HepG2 (cell line): Measurements from ENCODE around the gene EFHC2. TPM values are rescaled to one million over a fixed set of nuclear protein-coding genes. Genes with fewer than 3 reads are reported as not detected.

Experiments
- ATAC-seq: fragments of 200-7000 bp; cut with Tn5 transposase; 3 replicates; pipeline ENCODE4 v1.9.1; 2020; ENCODE audit warnings: mild to moderate bottlenecking, moderate library complexity
- BruUV-seq: library from RNA; stranded (reverse); fragments of 400-500 nt; replicated peaks from 2 replicates; lab custom pipeline; 2021; lab: Mats Ljungman, UMichigan
- CTCF ChIA-PET: fragments of 300-600 bp; formaldehyde crosslinking; extraction: SDS; loops from one replicate; lab custom pipeline; 2021; ENCODE audit warnings: low total read pairs, inconsistent platforms, low intra/inter-chr PET ratio; lab: Yijun Ruan, JAX
- POLR2A ChIA-PET: fragments of 350-600 bp; sonication (Branson Sonifier 250); formaldehyde crosslinking; loops from one replicate; lab custom pipeline; 2020; ENCODE audit warnings: antibody characterized with exemption, inconsistent platforms; lab: Yijun Ruan, JAX
- DNase-seq: peaks from one replicate; pipeline ENCODE4 v3.0.0-alpha.2; 2015; ENCODE audit warnings: low spot score
- FAIRE-seq: peaks from 3 replicates; lab custom pipeline; 2011; peaks lifted over from hg19 to GRCh38; lab: Jason Lieb, UNC
- H2AFZ ChIP-seq: one replicate; pipeline ENCODE4 v1.6.1; 2011; ENCODE audit warnings: low read length, inconsistent platforms
- H3K27ac ChIP-seq: fragments of 300-600 bp; 3 replicates; pipeline ENCODE4 v1.8.0; 2011; ENCODE audit warnings: mixed run types, mild to moderate bottlenecking, mixed read lengths, low read length, inconsistent platforms; ENCODE audit not compliant: insufficient read depth; ENCODE audit errors: extremely low read length
- H3K27me3 ChIP-seq, 2 experiments: fragments of 200-600 bp in 1 of 2; 2 replicates in 1 of 2; 3 replicates in 1 of 2; pipeline versions ENCODE4 v1.6.0 to v1.8.0; 2011; ENCODE audit warnings: low read length in 2 of 2, mild to moderate bottlenecking in 2 of 2, moderate library complexity in 2 of 2, inconsistent platforms in 1 of 2; ENCODE audit not compliant: insufficient read depth in 2 of 2, control insufficient read depth in 1 of 2
- H3K36me3 ChIP-seq, 2 experiments: fragments of 200-600 bp in 1 of 2; replicated peaks in 1 of 2; 2 replicates in 1 of 2; 3 replicates in 1 of 2; pipeline versions ENCODE4 v1.5.1 to v1.8.0; 2011; ENCODE audit warnings: low read length in 2 of 2, inconsistent platforms in 1 of 2; ENCODE audit not compliant: insufficient read depth in 2 of 2, control insufficient read depth in 1 of 2
- H3K4me1 ChIP-seq: 2 replicates; pipeline ENCODE4 v1.5.1; 2012; ENCODE audit warnings: low read length, inconsistent platforms; ENCODE audit not compliant: insufficient read depth
- H3K4me2 ChIP-seq: 2 replicates; pipeline ENCODE4 v1.6.0; 2011; ENCODE audit warnings: low read depth, low read length, inconsistent platforms
- H3K4me3 ChIP-seq, 3 experiments: fragments of 200-600 bp in 1 of 3; sonication (generic), shearing (Covaris generic) in 1 of 3; replicated peaks in 1 of 3; 2 replicates each; pipeline ENCODE4 v1.5.1; 2011 to 2016; ENCODE audit warnings: low read length in 3 of 3, inconsistent platforms in 2 of 3, low read depth in 2 of 3, mild to moderate bottlenecking in 2 of 3, control low read depth in 1 of 3, mixed read lengths in 1 of 3; ENCODE audit not compliant: insufficient read depth in 1 of 3
- H3K79me2 ChIP-seq: one replicate; pipeline ENCODE4 v1.6.1; 2011; ENCODE audit warnings: low read length, inconsistent platforms; ENCODE audit not compliant: insufficient read depth
- H3K9ac ChIP-seq: 2 replicates; pipeline ENCODE4 v1.6.0; 2011; ENCODE audit warnings: mild to moderate bottlenecking, low read depth, low read length, inconsistent platforms; ENCODE audit not compliant: insufficient read depth
- H3K9me3 ChIP-seq: 2 replicates; pipeline ENCODE4 v1.5.1; 2012; ENCODE audit warnings: mild to moderate bottlenecking, low read length
- H4K20me1 ChIP-seq: 2 replicates; pipeline ENCODE4 v1.6.0; 2011; ENCODE audit warnings: inconsistent platforms, mild to moderate bottlenecking, low read length, moderate library complexity; ENCODE audit not compliant: insufficient read depth
- ATM ChIP-seq: fragments of 450-650 bp; IDR thresholded peaks from 2 replicates; pipeline ENCODE4 v1.7.1; 2017; ENCODE audit warnings: mild to moderate bottlenecking, borderline replicate concordance
- DR1 ChIP-seq: sonication (generic); formaldehyde crosslinking; IDR thresholded peaks from 2 replicates; pipeline ENCODE4 v1.8.0; 2021; ENCODE audit warnings: mild to moderate bottlenecking, missing genetic modification reagents, inconsistent platforms
- KAT2B ChIP-seq: fragments of 150-350 bp; IDR thresholded peaks from 2 replicates; pipeline ENCODE4 v1.6.1; 2014; ENCODE audit warnings: low read depth, low read length, borderline replicate concordance
- POLR2A ChIP-seq, 2 experiments: IDR thresholded peaks; 2 replicates each; pipeline ENCODE4 v1.6.1; 2011; ENCODE audit warnings: low read depth in 2 of 2, low read length in 2 of 2, mild to moderate bottlenecking in 1 of 2, moderate library complexity in 1 of 2; ENCODE audit not compliant: insufficient read depth in 1 of 2
- POLR2AphosphoS5 ChIP-seq: IDR thresholded peaks from 2 replicates; pipeline ENCODE4 v1.6.1; 2012; ENCODE audit warnings: low read depth, low read length
- RBAK ChIP-seq: sonication (generic); formaldehyde crosslinking; IDR thresholded peaks from 2 replicates; pipeline ENCODE4 v1.5.1; 2020; ENCODE audit warnings: mild to moderate bottlenecking, missing genetic modification reagents
- SMYD3 ChIP-seq: sonication (generic); formaldehyde crosslinking; IDR thresholded peaks from 2 replicates; pipeline ENCODE4 v1.8.1; 2023; ENCODE audit warnings: mild to moderate bottlenecking, missing genetic modification reagents
- SNAI1 ChIP-seq: sonication (generic); formaldehyde crosslinking; IDR thresholded peaks from 2 replicates; pipeline ENCODE4 v1.5.0; 2020; ENCODE audit warnings: mild to moderate bottlenecking, missing genetic modification reagents, borderline replicate concordance
- ZIK1 ChIP-seq: sonication (generic); formaldehyde crosslinking; IDR thresholded peaks from 2 replicates; pipeline ENCODE4 v1.5.0; 2020; ENCODE audit warnings: mild to moderate bottlenecking, low read depth, missing genetic modification reagents, borderline replicate concordance
- ZNF136 ChIP-seq: sonication (generic); formaldehyde crosslinking; IDR thresholded peaks from 2 replicates; pipeline ENCODE4 v1.8.1; 2022; ENCODE audit warnings: low read depth, mild to moderate bottlenecking, moderate library complexity, missing genetic modification reagents
- ZNF430 ChIP-seq: sonication (generic); formaldehyde crosslinking; IDR thresholded peaks from 2 replicates; pipeline ENCODE4 v1.9.0; 2021; ENCODE audit warnings: mild to moderate bottlenecking, missing genetic modification reagents
- ZNF556 ChIP-seq: sonication (generic); formaldehyde crosslinking; IDR thresholded peaks from 2 replicates; pipeline ENCODE4 v1.4.0; 2020; ENCODE audit warnings: mild to moderate bottlenecking, missing genetic modification reagents, borderline replicate concordance
- ZNF672 ChIP-seq: sonication (generic); formaldehyde crosslinking; IDR thresholded peaks from 2 replicates; pipeline ENCODE4 v1.8.1; 2022; ENCODE audit warnings: missing genetic modification reagents
- ZNF724P ChIP-seq: sonication (generic); formaldehyde crosslinking; IDR thresholded peaks from 2 replicates; pipeline ENCODE4 v1.8.0; 2022; ENCODE audit warnings: missing genetic modification reagents, borderline replicate concordance
- ZNF768 ChIP-seq: sonication (generic); formaldehyde crosslinking; IDR thresholded peaks from 2 replicates; pipeline ENCODE4 v1.4.0; 2020; ENCODE audit warnings: missing genetic modification reagents
- WGBS: methylation state at CpG from one replicate; pipeline ENCODE4 v1.1.6; 2017; ENCODE audit warnings: low lambda C conversion rate; 5-methylcytosine and 5-hydroxymethylcytosine counted together
- in situ Hi-C: cut with HindIII; loops from 2 replicates; pipeline ENCODE4 v1.10.0; 2017; ENCODE audit warnings: low pct_unique_long_range_greater_than_20kb; ENCODE audit not compliant: extremely low pct_ligation_motif_present
- intact Hi-C: fragments of 100-400 bp; cut with micrococcal nuclease; formaldehyde crosslinking; loops from one replicate; pipeline ENCODE4 v1.10.0; 2022; ENCODE audit not compliant: unreplicated experiment
- polyA plus RNA-seq, 8 experiments: library from polyadenylated mRNA; depleted of rRNA in 3 of 8; stranded (reverse) in 7 of 8; unstranded in 1 of 8; fragments of >200 nt; fragmentation: Illumina TruSeq in 4 of 8; extraction: Trizol in 4 of 8; gene quantifications; 2 replicates each; pipeline versions ENCODE4 v1.2.1 to v1.2.3, GENCODE V29; 2011 to 2016; ENCODE audit warnings: low read depth in 4 of 8, missing spikeins in 1 of 8, mixed read lengths in 1 of 8; ENCODE audit not compliant: insufficient read depth in 1 of 8
- total RNA-seq, 5 experiments: library from RNA; depleted of rRNA; stranded (reverse); fragments of >200 nt; fragmentation: Illumina TruSeq; extraction: Trizol; gene quantifications; 2 replicates each; pipeline ENCODE4 v1.2.3, GENCODE V29; 2016; ENCODE audit warnings: low read depth in 1 of 5
- TF ChIP-seq, protein P1 (sequence below): sonication (generic); formaldehyde crosslinking; IDR thresholded peaks from 2 replicates; pipeline ENCODE4 v1.4.0; 2020; ENCODE audit warnings: low read depth, mild to moderate bottlenecking, missing genetic modification reagents
- TF ChIP-seq, protein P2 (sequence below): sonication (generic); formaldehyde crosslinking; IDR thresholded peaks from 2 replicates; pipeline ENCODE4 v1.5.0; 2020; ENCODE audit warnings: missing genetic modification reagents

EFHC2 gene
- total and polyA plus RNA-seq, 2 of the 13 experiments (the other 11 are each of a cell fraction or from before 2014, with no cell fraction given), result not detected

DNA sequence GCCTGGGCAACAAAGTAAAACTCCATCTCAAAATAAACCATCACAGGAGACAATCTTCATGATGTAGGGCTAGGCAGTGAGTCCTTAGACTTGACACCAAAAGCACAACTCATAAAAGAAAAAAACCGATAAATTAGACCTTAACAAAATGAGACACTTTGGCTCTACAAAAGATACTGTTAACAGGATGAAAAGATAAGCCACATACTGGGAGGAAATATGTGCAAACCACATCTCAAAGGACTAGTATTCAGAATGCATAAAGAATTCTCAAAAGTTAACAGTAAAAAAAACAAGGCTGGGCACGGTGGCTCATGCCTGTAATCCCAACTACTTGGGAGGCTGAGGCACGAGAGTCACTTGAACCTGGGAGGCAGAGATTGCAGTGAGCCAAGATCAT lies 13.2 kb downstream of the EFHC2 start:
- no peak for FAIRE-seq

DNA sequence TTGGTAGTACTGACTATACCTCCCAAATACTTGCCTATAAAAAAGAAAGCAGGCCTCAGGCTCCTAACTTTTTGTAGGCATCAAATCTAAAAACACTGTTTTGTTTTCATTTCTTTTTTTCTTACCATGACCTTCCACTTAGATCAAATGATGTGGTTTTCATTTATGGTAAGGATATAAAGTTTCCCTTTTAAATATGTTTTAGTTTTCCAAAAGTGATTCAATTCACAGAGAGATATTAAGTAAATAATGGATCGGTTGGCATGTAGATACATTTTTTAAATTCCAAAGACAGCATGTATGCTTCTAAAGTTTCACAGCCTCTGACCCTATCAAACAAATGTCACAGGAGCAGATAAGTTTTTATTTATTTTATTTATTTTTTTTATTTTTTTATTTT lies 23.9 kb downstream of the EFHC2 start:
- no peak for ATAC-seq
- no peaks in the 10 kb centered on the region for H3K36me3 ChIP-seq
- TF ChIP-seq ZNF136 (CRISPR knock-in tag) (no peak), SNAI1 (CRISPR knock-in tag) (no peak), KAT2B (no peak), ATM (no peak), RBAK (CRISPR knock-in tag) (no peak), DR1 (CRISPR knock-in tag) (no peak), ZNF768 (CRISPR knock-in tag) (no peak), POLR2AphosphoS5 (no peak), ZNF672 (CRISPR knock-in tag) (no peak), ZIK1 (CRISPR knock-in tag) (no peak), POLR2A (IDR thresholded peaks at IDR 0.05; ENCODE audit: insufficient read depth in 1 of 2, low read depth in 2 of 2, low read length in 2 of 2) (no peak), ZNF556 (CRISPR knock-in tag) (no peak)
- TF ChIP-seq, protein P1, sequence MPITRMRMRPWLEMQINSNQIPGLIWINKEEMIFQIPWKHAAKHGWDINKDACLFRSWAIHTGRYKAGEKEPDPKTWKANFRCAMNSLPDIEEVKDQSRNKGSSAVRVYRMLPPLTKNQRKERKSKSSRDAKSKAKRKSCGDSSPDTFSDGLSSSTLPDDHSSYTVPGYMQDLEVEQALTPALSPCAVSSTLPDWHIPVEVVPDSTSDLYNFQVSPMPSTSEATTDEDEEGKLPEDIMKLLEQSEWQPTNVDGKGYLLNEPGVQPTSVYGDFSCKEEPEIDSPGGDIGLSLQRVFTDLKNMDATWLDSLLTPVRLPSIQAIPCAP (CRISPR knock-in tag), result no peak
- TF ChIP-seq, all 625 proteins: peak for 0
- BruUV-seq, result no TSS peak
- Histone ChIP-seq H3K79me2 (no peaks in the 10 kb centered on the region), H3K9me3 (no peaks in the 10 kb centered on the region), H3K4me3 (no peak overlapping the region), H3K27me3 (no peaks in the 10 kb centered on the region), H2AFZ (no peak overlapping the region), H3K27ac (no peak overlapping the region), H3K4me1 (no peaks in the 10 kb centered on the region), H3K9ac (no peak overlapping the region), H3K4me2 (no peak overlapping the region), H4K20me1 (no peaks in the 10 kb centered on the region)
- FAIRE-seq, result no peak
- POLR2A ChIA-PET, result no interaction called here
- CTCF ChIA-PET, result no interaction called here
- in situ Hi-C loops (no loop called here), intact Hi-C loops (no loop called here)
- DNase-seq, result no peak
- WGBS, result 86% methylated on average over 1 of the region's 1 CpG

More for the DNA sequence above, 13.2 kb downstream of the EFHC2 start:
- H4K20me1 ChIP-seq, result no peaks in the 10 kb centered on the region
- H3K9me3 ChIP-seq, result no peaks in the 10 kb centered on the region
- TF ChIP-seq ZNF430, result no peak
- TF ChIP-seq ZNF724P (CRISPR knock-in tag), result no peak
- TF ChIP-seq, protein P2, sequence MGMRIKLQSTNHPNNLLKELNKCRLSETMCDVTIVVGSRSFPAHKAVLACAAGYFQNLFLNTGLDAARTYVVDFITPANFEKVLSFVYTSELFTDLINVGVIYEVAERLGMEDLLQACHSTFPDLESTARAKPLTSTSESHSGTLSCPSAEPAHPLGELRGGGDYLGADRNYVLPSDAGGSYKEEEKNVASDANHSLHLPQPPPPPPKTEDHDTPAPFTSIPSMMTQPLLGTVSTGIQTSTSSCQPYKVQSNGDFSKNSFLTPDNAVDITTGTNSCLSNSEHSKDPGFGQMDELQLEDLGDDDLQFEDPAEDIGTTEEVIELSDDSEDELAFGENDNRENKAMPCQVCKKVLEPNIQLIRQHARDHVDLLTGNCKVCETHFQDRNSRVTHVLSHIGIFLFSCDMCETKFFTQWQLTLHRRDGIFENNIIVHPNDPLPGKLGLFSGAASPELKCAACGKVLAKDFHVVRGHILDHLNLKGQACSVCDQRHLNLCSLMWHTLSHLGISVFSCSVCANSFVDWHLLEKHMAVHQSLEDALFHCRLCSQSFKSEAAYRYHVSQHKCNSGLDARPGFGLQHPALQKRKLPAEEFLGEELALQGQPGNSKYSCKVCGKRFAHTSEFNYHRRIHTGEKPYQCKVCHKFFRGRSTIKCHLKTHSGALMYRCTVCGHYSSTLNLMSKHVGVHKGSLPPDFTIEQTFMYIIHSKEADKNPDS (CRISPR knock-in tag), result no peak
- no peak for TF ChIP-seq SMYD3 (CRISPR knock-in tag)
- intact Hi-C loops (no loop called here), in situ Hi-C loops (no loop called here)
- no peak overlapping the region for H3K9ac ChIP-seq
- H3K79me2 ChIP-seq, result no peaks in the 10 kb centered on the region
- H3K27ac ChIP-seq, result no peak overlapping the region
- no peak overlapping the region for H2AFZ ChIP-seq
- POLR2A ChIA-PET, result no interaction called here
- no peak overlapping the region for H3K4me3 ChIP-seq
- H3K36me3 ChIP-seq, result no peaks in the 10 kb centered on the region
- H3K27me3 ChIP-seq, result no peaks in the 10 kb centered on the region
- CTCF ChIA-PET, result no interaction called here
- H3K4me2 ChIP-seq, result no peak overlapping the region
- no peak for ATAC-seq
- WGBS, result 3% methylated on average over 3 of the region's 3 CpGs
- DNase-seq, result no peak
- BruUV-seq, result no TSS peak
- no peaks in the 10 kb centered on the region for H3K4me1 ChIP-seq
